DOHH2 (cell line): Measurements from ENCODE around the gene DPH6.
A peak's percentile ranks its signal among the peaks of the same experiment; 100 is the strongest.

Experiments used
- H3F3A ChIP-seq: fragments of 200-600 bp; sonication (generic), shearing (Covaris generic); 2 replicates; pipeline ENCODE4 v1.6.0; 2016; ENCODE audit warnings: antibody characterized with exemption, mild to moderate bottlenecking; ENCODE audit not compliant: control insufficient read depth, insufficient read depth
- H3K27ac ChIP-seq: fragments of 200-600 bp; sonication (generic); 2 replicates; pipeline ENCODE4 v1.5.1; 2014; ENCODE audit warnings: low read depth, mild to moderate bottlenecking, low read length, moderate library complexity
- H3K27me3 ChIP-seq: fragments of 200-600 bp; sonication (generic); 2 replicates; pipeline ENCODE4 v1.6.1; 2014; ENCODE audit warnings: mild to moderate bottlenecking, low read length, mixed read lengths; ENCODE audit not compliant: control insufficient read depth
- H3K36me3 ChIP-seq: fragments of 200-600 bp; sonication (generic); 2 replicates; pipeline ENCODE4 v1.6.1; 2014; ENCODE audit warnings: mild to moderate bottlenecking, low read length, moderate library complexity, mixed read lengths; ENCODE audit not compliant: control insufficient read depth
- H3K4me1 ChIP-seq: fragments of 200-600 bp; sonication (generic); 2 replicates; pipeline ENCODE4 v1.6.1; 2014; ENCODE audit warnings: mild to moderate bottlenecking, low read length, mixed read lengths; ENCODE audit not compliant: control insufficient read depth
- H3K4me2 ChIP-seq: fragments of 200-600 bp; sonication (generic); 2 replicates; pipeline ENCODE4 v1.6.0; 2014; ENCODE audit warnings: mild to moderate bottlenecking, low read length, moderate library complexity
- H3K4me3 ChIP-seq: fragments of 200-600 bp; sonication (generic); 2 replicates; pipeline ENCODE4 v1.5.1; 2014; ENCODE audit warnings: mild to moderate bottlenecking, low read length, mixed read lengths
- H3K79me2 ChIP-seq: fragments of 200-600 bp; sonication (generic); 2 replicates; pipeline ENCODE4 v1.6.1; 2014; ENCODE audit warnings: mild to moderate bottlenecking, low read length, mixed read lengths; ENCODE audit not compliant: control insufficient read depth
- H3K9me2 ChIP-seq: fragments of 200-600 bp; sonication (generic); replicated peaks from 2 replicates; pipeline ENCODE4 v1.6.1; 2014; ENCODE audit warnings: mild to moderate bottlenecking, low read length, mixed read lengths; ENCODE audit not compliant: control insufficient read depth
- H3K9me3 ChIP-seq: fragments of 200-600 bp; sonication (generic); 2 replicates; pipeline ENCODE4 v1.6.1; 2014; ENCODE audit warnings: antibody characterized with exemption, low read length, mixed read lengths; ENCODE audit not compliant: control insufficient read depth, insufficient read depth
- H4K20me1 ChIP-seq: fragments of 200-600 bp; sonication (generic); 2 replicates; pipeline ENCODE4 v1.6.0; 2014; ENCODE audit warnings: low read depth, mild to moderate bottlenecking, antibody characterized with exemption, low read length, moderate library complexity; ENCODE audit not compliant: control insufficient read depth, insufficient read depth
- CTCF ChIP-seq: fragments of 200-600 bp; sonication (generic); IDR thresholded peaks from one replicate; pipeline ENCODE4 v1.5.1; 2014; ENCODE audit warnings: antibody characterized with exemption, mild to moderate bottlenecking, low read depth, low read length; ENCODE audit not compliant: poor library complexity, severe bottlenecking
- EZH2phosphoT487 ChIP-seq: fragments of 200-600 bp; sonication (generic); IDR thresholded peaks from 2 replicates; pipeline ENCODE4 v1.6.1; 2017; ENCODE audit warnings: borderline replicate concordance, mild to moderate bottlenecking, antibody characterized with exemption, low read length, moderate library complexity, mixed read lengths

DPH6 gene

GRCh38 chr15:35514759-35515158, 31.2 kb downstream of the DPH6 start:
- H3K27me3 ChIP-seq = no peaks in the 10 kb centered on the region
- H3K4me3 ChIP-seq = no peak overlapping the region
- H3K4me2 ChIP-seq = no peak overlapping the region
- H3K79me2 ChIP-seq = no peaks in the 10 kb centered on the region
- no peaks in the 10 kb centered on the region for H4K20me1 ChIP-seq
- H3K27ac ChIP-seq = no peak overlapping the region
- H3F3A ChIP-seq = no peaks in the 10 kb centered on the region
- no peaks in the 10 kb centered on the region for H3K36me3 ChIP-seq
- no peaks in the 10 kb centered on the region for H3K9me3 ChIP-seq
- H3K9me2 ChIP-seq = no peaks in the 10 kb centered on the region
- no peak for TF ChIP-seq EZH2phosphoT487
- no peak for TF ChIP-seq CTCF
- no peaks in the 10 kb centered on the region for H3K4me1 ChIP-seq

- H3K4me1 ChIP-seq = peaks cover 24% of the 10 kb centered on the region
- no peaks in the 10 kb centered on the region for H3K9me2 ChIP-seq
- H3K36me3 ChIP-seq = no peaks in the 10 kb centered on the region
- no peaks in the 10 kb centered on the region for H3K79me2 ChIP-seq
- H3K27me3 ChIP-seq = no peaks in the 10 kb centered on the region
- H3F3A ChIP-seq = 0 out of 2 replicates have a peak, but pooled peaks cover 5% of the 10 kb centered on the region
- no peak for TF ChIP-seq CTCF
- no peak for TF ChIP-seq EZH2phosphoT487
- no peaks in the 10 kb centered on the region for H3K9me3 ChIP-seq
- H4K20me1 ChIP-seq = no peaks in the 10 kb centered on the region
- no peak overlapping the region for H3K27ac ChIP-seq
- H3K4me3 ChIP-seq = no peak overlapping the region
- H3K4me2 ChIP-seq = no peak overlapping the region
Observed at GRCh38 chr15:35507932-35508638, 37.9 kb downstream of the DPH6 start.

- no peaks in the 10 kb centered on the region for H3K9me3 ChIP-seq
- peak overlapping the region; percentile 31 for H3K4me3 ChIP-seq
- no peaks in the 10 kb centered on the region for H4K20me1 ChIP-seq
- H3F3A ChIP-seq = 0 out of 2 replicates have a peak, but pooled peaks cover 5% of the 10 kb centered on the region
- peak overlapping the region; percentile 47 for H3K27ac ChIP-seq
- no peaks in the 10 kb centered on the region for H3K27me3 ChIP-seq
- peaks cover 24% of the 10 kb centered on the region for H3K4me1 ChIP-seq
- H3K9me2 ChIP-seq = no peaks in the 10 kb centered on the region
- no peaks in the 10 kb centered on the region for H3K79me2 ChIP-seq
- no peaks in the 10 kb centered on the region for H3K36me3 ChIP-seq
- TF ChIP-seq CTCF (no peak), EZH2phosphoT487 (no peak)
- peak overlapping the region; percentile 65 for H3K4me2 ChIP-seq
Observed at GRCh38 chr15:35506272-35506870, 39.6 kb downstream of the DPH6 start.
